Stimulated activated CD8-positive, alpha-beta memory T cell treated with anti-CD3 and anti-CD28 coated beads, Interleukin-2, amount 100 ng/mL, for 1 hour (primary cell): ENCODE results near the gene UPK3A.
"Not testable (repeated sequence)": the region's sequence is repeated elsewhere in the genome, so short reads cannot be mapped to it uniquely, and the experiment has no call there.

Experiments used
- DNase-seq, 2 donors: peaks; one replicate each; pipeline ENCODE4 v3.0.0-alpha.2; 2020; ENCODE audit warnings: low read depth in 2 of 2

Gene UPK3A

GRCh38 chr22:45281010-45281409 is 3.7 kb upstream of the UPK3A start:
- no peak for DNase-seq

GRCh38 chr22:45285263-45286058 is 712 bp downstream of the UPK3A start:
- DNase-seq: no peak

GRCh38 chr22:45286854-45287551 is 2.3 kb downstream of the UPK3A start:
- no peak for DNase-seq

GRCh38 chr22:45290410-45290936 is 5.7 kb downstream of the UPK3A start:
- DNase-seq: no peak

GRCh38 chr22:45291061-45291930 is 6.5 kb downstream of the UPK3A start:
- DNase-seq: no peak

- DNase-seq: no peak
Measured at GRCh38 chr22:45291931-45292290, 7.2 kb downstream of the UPK3A start.

- no peak for DNase-seq
Measured at GRCh38 chr22:45292731-45293442, 8.1 kb downstream of the UPK3A start.

GRCh38 chr22:45294030-45294429 is 9.3 kb downstream of the UPK3A start:
- no peak for DNase-seq

GRCh38 chr22:45295004-45295403 is 10.3 kb downstream of the UPK3A start:
- DNase-seq: not testable (repeated sequence)

GRCh38 chr22:45295492-45295891 is 10.7 kb downstream of the UPK3A start:
- DNase-seq: no peak

- DNase-seq: no peak
Measured at GRCh38 chr22:45296628-45297297, 12.0 kb downstream of the UPK3A start.

GRCh38 chr22:45298934-45299505 is 14.3 kb downstream of the UPK3A start:
- DNase-seq: no peak

- DNase-seq: no peak
Measured at GRCh38 chr22:45302751-45303150, 18.0 kb downstream of the UPK3A start.

GRCh38 chr22:45303181-45303580 is 18.4 kb downstream of the UPK3A start:
- DNase-seq: no peak

- no peak for DNase-seq
Measured at GRCh38 chr22:45304971-45305370, 20.2 kb downstream of the UPK3A start.

- DNase-seq: no peak
Measured at GRCh38 chr22:45305456-45306075, 20.8 kb downstream of the UPK3A start.

GRCh38 chr22:45306139-45306538 is 21.4 kb downstream of the UPK3A start:
- DNase-seq: no peak

GRCh38 chr22:45308391-45308956 is 23.7 kb downstream of the UPK3A start:
- no peak for DNase-seq

- DNase-seq: no peak
Measured at GRCh38 chr22:45308957-45309421, 24.2 kb downstream of the UPK3A start.
